SK-N-MC (cell line): ENCODE data around the gene EPN2.

Experiments used
- EZH2 ChIP-seq: fragments of 200-600 bp; sonication (generic); IDR thresholded peaks from one replicate; pipeline ENCODE4 v1.6.1; 2017; ENCODE audit warnings: antibody characterized with exemption
- FOXP2 ChIP-seq: optimal IDR thresholded peaks from 2 replicates; pipeline ENCODE3; 2011; ENCODE audit warnings: mild to moderate bottlenecking, moderate library complexity; ENCODE audit not compliant: insufficient read depth; ENCODE audit errors: extremely low read length, control extremely low read depth
- POLR2AphosphoS5 ChIP-seq: IDR thresholded peaks from 2 replicates; pipeline ENCODE4 v1.6.1; 2012; ENCODE audit warnings: mild to moderate bottlenecking, low read depth, low read length, borderline replicate concordance

DNA sequence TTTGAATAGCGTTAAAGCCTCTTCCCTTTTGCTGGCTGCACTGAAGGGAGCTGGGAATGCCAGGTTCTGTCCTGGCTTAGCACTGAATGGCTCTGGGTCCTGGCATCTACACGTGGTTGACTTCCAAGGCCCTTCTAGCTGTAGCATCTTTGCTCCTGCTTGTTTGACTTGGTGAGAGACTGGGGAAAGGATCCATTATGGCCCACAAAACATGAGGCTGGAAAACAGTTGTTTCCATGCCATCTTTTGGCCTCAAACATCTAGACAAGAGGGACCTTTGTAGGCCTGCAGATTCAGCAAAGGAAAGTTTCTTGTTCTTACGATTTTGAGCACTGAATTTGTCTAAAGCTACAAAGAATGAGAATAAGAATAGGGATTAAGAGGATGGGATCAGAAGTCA lies 32.5 kb downstream of the EPN2 start:
- TF ChIP-seq POLR2AphosphoS5 (no peak), EZH2 (no peak), FOXP2 (no peak)
